ENCODE results near the gene MEA1. TPM values are rescaled to one million over a fixed set of nuclear protein-coding genes. Genes with fewer than 3 reads are reported as not detected.

Gene MEA1
- total and polyA plus RNA-seq, 10 of the 15 experiments (the other 5 are each of a cell fraction or from before 2014, with no cell fraction given) = 59.1 to 148 (median 96.4) TPM

DNA sequence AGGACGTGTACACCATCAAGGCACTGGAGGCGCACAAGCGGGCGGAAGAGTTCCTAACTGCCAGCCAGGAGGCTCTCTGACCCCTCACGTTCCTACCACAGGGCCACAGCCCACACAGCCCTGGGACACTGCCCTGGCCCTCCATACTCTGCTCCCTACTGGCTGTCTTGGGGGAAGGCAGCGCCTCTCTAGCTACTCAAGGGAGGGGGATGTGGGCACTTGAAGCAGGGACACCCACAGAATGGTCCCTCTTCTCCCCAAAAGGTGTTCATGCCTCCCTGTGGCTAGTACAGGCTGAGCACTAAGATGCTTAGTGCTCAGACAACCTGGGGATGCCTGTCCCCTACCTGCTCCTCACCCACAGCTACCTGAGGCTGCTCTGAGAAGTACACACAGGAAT, 2.5 kb downstream of the MEA1 start:
- no peak for FAIRE-seq
- intact Hi-C loops (cut with micrococcal nuclease; ENCODE audit: unreplicated experiment) (no loop called here), in situ Hi-C loops (cut with MboI) (no loop called here)
- CTCF ChIA-PET = interaction anchor here (0.5 to 4.1 kb wide), 5 partner anchors 48 to 153 kb away, joined by 3 to 26 read pairs (median 4); partner anchors contain the start of genes CNPY3, KLC4 and MRPL2
- no peak overlapping the region for H3K4me3 ChIP-seq
- SMC1A ChIA-PET (ENCODE audit: uncharacterized antibody, unreplicated experiment) = interaction anchor here (1.1 kb wide), 1 partner anchor 25 kb away, joined by 4 read pairs; no protein-coding TSS in a partner anchor
- ATAC-seq = no peak
- H3K4me2 ChIP-seq (ENCODE audit: control insufficient read depth, insufficient read depth) = no peak overlapping the region
- WGBS (ENCODE audit: insufficient coverage, insufficient replicate concordance, low lambda C conversion rate, missing lambda C conversion rate) = 94% methylated on average over 6 of the region's 6 CpGs
- TF ChIP-seq BMI1 (IDR thresholded peaks at IDR 0.05; ENCODE audit: borderline replicate concordance) = no peak
- no peak for TF ChIP-seq TBL1XR1 (IDR thresholded peaks at IDR 0.05; ENCODE audit: low read depth, low read length)
- no peak for TF ChIP-seq RB1 (IDR thresholded peaks at IDR 0.05; ENCODE audit: borderline replicate concordance)
- TF ChIP-seq, protein P1, sequence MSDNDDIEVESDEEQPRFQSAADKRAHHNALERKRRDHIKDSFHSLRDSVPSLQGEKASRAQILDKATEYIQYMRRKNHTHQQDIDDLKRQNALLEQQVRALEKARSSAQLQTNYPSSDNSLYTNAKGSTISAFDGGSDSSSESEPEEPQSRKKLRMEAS (IDR thresholded peaks at IDR 0.05; ENCODE audit: low read depth, low read length) = no peak
- TF ChIP-seq CHD4 (IDR thresholded peaks at IDR 0.05) = no peak
- no peak for TF ChIP-seq HCFC1 (IDR thresholded peaks at IDR 0.05; ENCODE audit: low read length)
- TF ChIP-seq ZNF622 (IDR thresholded peaks at IDR 0.05) = no peak
- no peak for TF ChIP-seq CBX5 (IDR thresholded peaks at IDR 0.05; ENCODE audit: low read depth)
- TF ChIP-seq HDGF (IDR thresholded peaks at IDR 0.05) = no peak
- H4K20me1 ChIP-seq (ENCODE audit: control insufficient read depth, insufficient read depth) = no peaks in the 10 kb centered on the region
- no peaks in the 10 kb centered on the region for H3K9me3 ChIP-seq (replicated peaks; ENCODE audit: control insufficient read depth, insufficient read depth, low read length)
- DNase-seq (ENCODE audit: low read depth, low spot score) = no peak
- POLR2A ChIA-PET = interaction anchor here (1.0 kb wide), 1 partner anchor 28 kb away, joined by 3 read pairs; no protein-coding TSS in a partner anchor
- RAD21 ChIA-PET (ENCODE audit: unreplicated experiment) = interaction anchor here (1.3 to 1.4 kb wide), 2 partner anchors 48 to 132 kb away, joined by 3 to 5 read pairs; partner anchors contain the start of genes KLC4 and MRPL2
- H3K9ac ChIP-seq (ENCODE audit: control insufficient read depth, insufficient read depth, low read length) = no peak overlapping the region
- peaks cover 26 to 29% of the 10 kb centered on the region in 2 experiments for H3K36me3 ChIP-seq (ENCODE audit: control insufficient read depth in 2 of 2, insufficient read depth in 2 of 2, low read length in 1 of 2)
- H3K27me3 ChIP-seq (replicated peaks in 1 of 2; ENCODE audit: control insufficient read depth in 2 of 2, insufficient read depth in 2 of 2, low read length in 1 of 2) = no peaks in the 10 kb centered on the region
- peaks cover 7% of the 10 kb centered on the region for H3K4me1 ChIP-seq (ENCODE audit: control insufficient read depth, insufficient read depth, low read length)
- no peak overlapping the region for H3K27ac ChIP-seq (ENCODE audit: control insufficient read depth, insufficient read depth)
- H2AFZ ChIP-seq (ENCODE audit: control insufficient read depth, low read depth, low read length) = no peak overlapping the region
- peaks cover 23% of the 10 kb centered on the region for H3K79me2 ChIP-seq (ENCODE audit: control insufficient read depth, insufficient read depth, low read length)
- BruUV-seq (replicated peaks) = no TSS peak
